Fibroblast of skin of scalp (primary cell): ENCODE data around the gene AGBL1.
"Not testable (repeated sequence)": the region's sequence is repeated elsewhere in the genome, so short reads cannot be mapped to it uniquely, and the experiment has no call there.

Source experiments
- DNase-seq: peaks from one replicate; pipeline ENCODE4 v3.0.0-alpha.2; 2013

The AGBL1 gene

DNA sequence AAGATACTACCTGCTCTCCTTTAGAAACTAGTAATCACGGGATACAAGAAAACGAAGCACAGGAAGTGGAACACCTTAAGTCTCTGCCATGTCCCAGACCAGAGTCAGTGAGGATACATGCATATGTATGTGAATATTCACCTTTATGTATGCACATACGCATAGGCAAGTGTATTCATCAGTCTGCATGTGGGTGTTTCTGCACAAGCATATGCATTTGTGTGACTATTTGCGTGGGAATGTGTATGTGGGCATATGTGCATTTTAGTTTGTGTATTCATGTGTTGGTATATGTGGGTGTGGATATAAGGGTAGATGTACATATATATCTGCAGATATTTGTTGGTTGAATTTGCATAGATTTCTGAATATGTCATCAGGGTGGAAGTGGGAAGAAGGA lies 889.7 kb downstream of the AGBL1 start:
- no peak for DNase-seq

DNA sequence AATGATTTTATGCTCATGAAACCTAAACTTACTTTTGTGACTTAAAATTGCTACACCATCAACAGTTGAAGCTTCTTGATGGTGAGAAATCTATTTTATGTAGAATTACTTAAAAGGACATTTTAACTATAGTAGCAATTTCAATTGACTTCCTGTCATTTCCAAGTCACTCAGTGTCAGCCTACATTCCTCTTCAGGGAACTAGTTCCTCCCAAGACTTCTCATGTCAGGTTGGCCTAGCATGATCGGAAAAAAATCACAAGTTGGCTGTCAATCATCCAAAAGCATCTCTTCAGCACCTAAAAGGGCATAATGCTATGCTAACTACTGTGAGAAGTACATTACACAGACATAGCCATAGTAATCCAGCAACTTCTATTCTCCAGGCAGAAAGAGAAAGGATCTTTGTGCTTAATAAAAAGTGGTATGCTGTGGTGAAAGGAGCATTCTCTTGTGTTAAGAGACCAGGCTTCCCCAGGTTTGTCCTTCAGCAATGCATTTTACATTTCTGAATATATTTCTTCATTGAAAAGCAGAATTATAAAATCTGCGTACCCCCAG lies 893.7 kb downstream of the AGBL1 start:
- no peak for DNase-seq

DNA sequence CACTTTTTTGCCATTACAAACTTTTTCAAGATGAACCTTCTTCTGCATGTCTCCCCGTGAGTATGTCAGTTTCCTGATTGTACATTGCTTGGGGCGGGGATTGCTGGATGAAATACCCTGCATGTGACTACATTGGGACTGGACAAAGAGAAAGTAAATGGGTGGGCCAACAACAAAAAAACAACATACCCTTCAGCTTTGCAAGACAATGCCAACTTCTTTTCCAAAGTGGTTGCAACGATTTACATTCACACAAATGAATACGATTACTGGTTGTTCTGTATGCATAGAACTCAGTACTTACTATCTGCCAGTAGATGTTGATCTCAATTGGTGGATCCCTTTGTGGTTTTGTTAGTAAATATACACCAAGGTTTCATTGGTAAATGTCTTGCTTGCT lies 908.4 kb downstream of the AGBL1 start:
- DNase-seq = no peak

DNA sequence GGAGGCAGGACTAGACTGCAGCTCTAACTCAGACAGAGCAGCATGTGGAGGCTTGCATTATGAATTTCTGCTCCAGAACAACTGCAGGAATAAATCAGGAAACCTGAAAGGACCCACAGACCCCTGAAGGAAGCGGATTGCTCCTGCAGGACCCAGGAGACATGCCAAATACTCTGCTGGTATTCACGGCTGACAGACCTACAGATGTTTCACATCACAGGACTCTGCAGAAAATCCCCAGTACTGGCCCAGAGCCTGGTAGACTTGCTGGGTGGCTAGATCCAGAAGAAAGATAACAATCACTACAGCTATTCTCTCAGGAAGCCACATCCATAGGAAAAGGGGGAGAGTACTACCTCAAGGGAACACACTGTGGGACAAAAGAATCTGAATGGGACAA lies 942.1 kb downstream of the AGBL1 start:
- no peak for DNase-seq

DNA sequence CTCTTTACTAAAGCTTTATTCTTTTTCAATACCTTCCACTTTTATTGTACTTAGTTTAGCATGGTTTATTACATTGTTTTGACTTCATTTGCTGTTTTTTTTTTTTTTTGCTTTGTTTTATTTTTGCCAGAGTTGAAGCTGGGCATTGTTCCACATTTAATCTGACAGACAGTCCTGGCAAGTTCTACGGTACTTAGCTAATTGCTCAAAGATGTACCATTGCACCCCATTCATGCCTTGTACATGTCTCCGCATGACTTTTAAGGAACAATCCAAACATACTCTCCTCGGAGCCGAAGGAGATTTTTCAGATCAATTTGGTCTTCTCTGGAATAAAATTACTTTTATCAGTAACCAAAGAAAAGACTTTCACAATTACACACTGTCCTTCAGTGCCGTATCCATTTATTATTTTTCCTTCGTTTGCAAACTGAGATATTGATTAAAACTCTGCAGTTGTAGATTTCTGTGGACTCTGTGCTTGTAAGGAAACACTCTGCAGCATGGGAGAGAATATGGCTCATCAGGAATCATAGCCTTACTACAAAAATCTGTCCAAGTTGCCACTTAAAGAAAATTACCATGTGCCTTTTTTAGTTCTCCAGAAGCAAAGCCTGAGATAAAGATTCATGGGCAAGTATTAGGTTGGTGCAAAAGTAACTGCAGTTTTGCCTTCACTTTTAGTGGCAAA lies 952.0 kb downstream of the AGBL1 start:
- peak; percentile 4 for DNase-seq

DNA sequence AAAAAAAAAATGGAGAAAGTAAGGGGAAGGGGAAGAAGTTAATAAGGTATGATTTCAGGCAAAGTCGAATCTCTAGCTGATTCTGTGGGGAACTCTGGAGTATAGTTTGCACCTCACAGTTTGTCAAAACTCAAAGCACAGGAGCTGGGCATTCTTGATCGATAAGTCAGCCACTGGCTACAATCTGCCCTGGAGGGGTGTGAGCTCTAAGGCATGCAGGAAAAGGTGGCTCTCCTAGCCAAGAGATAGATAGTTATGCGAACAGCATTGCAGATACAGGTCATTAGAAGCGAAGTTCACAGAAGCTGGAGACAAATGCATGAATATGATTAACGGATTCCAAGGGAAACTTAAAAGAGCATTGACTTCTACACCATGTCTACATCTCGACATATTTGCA lies 952.6 kb downstream of the AGBL1 start:
- DNase-seq = no peak

DNA sequence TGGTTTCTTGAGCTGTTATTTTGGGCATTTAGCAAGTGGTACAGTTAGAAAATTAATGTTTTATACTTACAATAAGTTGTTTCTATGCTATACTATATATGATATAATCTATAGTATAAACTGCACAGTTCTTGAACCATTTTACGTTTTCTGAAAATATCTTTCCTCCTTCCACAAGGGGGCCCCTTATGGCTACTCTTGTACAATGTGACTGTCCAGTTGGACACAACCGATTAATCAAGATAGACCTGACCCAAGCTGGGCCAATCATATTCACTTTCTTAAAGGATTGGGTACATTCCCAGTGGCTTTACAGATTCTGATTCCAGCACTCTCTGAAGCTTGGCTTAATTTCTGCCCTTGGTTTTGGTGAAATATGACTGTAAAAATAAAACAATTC lies 953.4 kb downstream of the AGBL1 start:
- peak; percentile 20 for DNase-seq

DNA sequence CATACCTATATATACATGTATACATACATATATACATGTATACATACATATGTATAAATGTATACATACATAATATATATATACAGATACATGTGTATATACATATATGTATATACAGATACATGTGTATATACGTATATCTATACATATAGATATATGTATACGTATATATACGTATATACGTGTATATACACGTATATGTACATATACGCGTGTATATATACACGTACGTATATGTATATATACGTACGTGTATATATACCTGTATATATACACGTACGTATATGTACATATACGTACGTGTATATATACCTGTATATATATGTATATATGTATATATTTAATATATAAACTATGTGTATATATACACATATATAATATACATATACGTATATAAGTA lies 955.2 kb downstream of the AGBL1 start:
- DNase-seq = no peak

DNA sequence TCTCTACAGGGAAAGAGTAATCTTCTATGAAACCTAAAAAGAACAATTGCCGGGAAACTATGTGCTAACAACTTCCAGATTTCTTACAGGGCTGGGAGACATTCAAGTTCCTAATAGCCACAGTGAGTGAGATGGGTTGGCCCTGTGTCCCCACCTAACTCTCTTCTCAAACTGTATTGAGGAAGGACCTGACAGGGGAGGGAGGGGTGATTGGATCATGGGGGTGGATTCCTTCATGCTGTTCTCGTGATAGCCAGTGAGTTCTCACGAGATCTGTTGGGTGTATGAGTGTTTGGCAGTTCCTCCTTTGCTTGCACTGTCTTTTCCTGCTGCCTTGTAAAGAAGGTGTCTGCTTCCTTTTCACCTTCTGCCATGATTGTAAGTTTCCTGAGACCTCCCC lies 958.7 kb downstream of the AGBL1 start:
- peak; percentile 1 for DNase-seq

DNA sequence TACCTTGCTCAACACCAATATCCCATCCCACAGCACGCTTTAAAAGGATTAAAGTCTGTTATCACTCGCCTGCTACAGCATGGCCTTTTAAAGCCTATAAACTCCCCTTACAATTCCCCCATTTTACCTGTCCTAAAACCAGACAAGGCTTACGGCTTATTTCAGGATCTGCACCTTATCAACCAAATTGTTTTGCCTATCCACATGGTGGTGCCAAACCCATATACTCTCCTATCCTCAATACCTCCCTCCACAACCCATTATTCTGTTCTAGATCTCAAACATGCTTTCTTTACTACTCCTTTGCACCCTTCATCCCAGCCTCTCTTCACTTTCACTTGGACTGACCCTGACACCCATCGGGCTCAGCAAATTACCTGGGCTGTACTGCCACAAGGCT lies 962.9 kb downstream of the AGBL1 start:
- not testable (repeated sequence) for DNase-seq

DNA sequence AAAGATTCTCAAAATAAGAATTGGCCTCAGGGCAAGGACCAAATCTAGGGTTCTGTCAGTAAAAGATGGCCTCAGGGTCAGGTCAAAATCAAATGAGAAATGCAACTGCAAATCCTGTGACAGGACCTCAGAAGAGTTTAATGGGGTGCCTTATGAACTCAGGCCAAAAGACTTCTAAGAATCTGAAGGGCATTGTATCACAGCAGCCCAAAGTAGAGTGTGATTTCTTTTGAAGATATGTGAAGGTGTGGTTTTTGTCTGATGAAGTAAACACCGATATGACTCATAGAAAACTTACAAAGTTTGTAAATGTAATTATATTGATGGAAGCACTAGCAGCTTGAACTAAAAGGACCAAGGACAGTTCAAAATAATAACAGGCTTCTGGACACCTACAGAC lies 966.1 kb downstream of the AGBL1 start:
- DNase-seq = no peak

DNA sequence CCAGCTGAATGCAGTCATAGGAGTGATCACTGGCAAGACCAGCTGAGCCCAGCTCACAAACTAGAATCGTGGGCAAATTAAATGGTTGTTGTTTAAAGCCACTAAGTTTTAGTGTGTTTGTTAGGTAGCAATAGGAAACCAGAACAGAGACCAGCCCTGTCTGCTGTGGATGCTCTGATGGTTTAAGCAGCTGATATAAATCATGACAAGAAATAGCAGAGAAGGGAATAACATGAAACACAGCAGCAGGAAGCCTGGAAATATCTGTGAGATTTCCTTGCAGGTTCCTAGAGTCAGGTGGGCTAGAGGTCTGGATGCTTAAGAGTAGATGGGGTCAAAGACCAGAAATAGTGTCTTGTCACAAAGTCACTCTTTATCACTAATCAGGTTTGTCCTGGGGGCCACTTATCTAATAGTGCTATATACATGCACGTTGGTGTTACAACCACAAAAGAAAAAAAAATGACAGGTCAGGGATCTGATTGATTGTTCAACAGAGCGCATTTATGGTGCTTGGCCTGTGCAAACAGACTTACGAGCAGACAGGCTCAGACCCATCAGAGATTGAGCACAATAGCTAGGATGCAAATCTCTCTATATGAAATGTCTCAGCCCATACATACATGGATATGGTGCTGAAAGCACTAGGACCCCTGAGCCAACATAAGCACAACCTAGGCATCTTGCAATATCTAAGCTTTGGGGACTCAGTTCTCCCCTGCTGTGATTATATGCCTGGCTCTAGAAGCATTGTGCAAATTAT lies 967.7 kb downstream of the AGBL1 start:
- no peak for DNase-seq
